ENCODE results near the gene ACSM5. TPM values are rescaled to one million over a fixed set of nuclear protein-coding genes. Genes with fewer than 3 reads are reported as not detected.
A peak's percentile ranks its signal among the peaks of the same experiment; 100 is the strongest.
"Not testable (repeated sequence)": the region's sequence is repeated elsewhere in the genome, so short reads cannot be mapped to it uniquely, and the experiment has no call there.

ACSM5 gene
- total and polyA plus RNA-seq, 4 donors: 1.6 to 9.4 (median 4.2) TPM

- H3K4me1 ChIP-seq (ENCODE audit: control insufficient read depth in 1 of 2, insufficient read depth in 2 of 2, low read length in 2 of 2); intact Hi-C loops (cut with DNase I); DNase-seq; H3K27ac ChIP-seq (ENCODE audit: low read depth in 1 of 2, low read length in 2 of 2); H3K4me3 ChIP-seq (ENCODE audit: low read length in 2 of 2); H3K36me3 ChIP-seq (ENCODE audit: control insufficient read depth in 1 of 2, insufficient read depth in 2 of 2, low read length in 1 of 2); H3K27me3 ChIP-seq (ENCODE audit: control insufficient read depth in 1 of 2, insufficient read depth in 2 of 2, low read length in 1 of 2); ATAC-seq (ENCODE audit: low FRiP score); H3K9me3 ChIP-seq (ENCODE audit: control insufficient read depth, low read length): not testable (repeated sequence)
- WGBS, 2 donors: 65 to 71% methylated on average over 5 of the region's 5 CpGs
Measured at GRCh38 chr16:20453633-20454032, 44.3 kb downstream of the ACSM5 start.

DNA sequence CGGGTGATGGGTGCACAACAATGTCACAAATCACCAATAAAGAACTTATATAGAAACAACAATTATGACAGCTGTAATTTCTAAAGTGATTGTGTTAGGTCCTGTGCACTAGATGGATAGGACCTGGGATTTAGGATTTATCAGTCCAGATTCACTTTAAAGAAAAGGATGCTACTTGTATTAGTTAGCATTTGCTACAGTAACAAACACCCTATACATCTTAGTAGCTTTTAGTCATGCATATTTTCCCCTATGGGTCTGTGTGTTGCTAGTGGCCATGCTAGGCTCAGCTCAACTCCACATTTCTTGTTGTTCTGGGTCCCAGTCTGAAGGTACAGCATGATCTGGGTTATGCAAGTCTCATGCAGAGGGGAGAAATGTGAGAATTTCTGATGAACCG is 49.9 kb downstream of the ACSM5 start:
- DNase-seq; H3K27ac ChIP-seq (ENCODE audit: low read depth in 1 of 2, low read length in 2 of 2); H3K9me3 ChIP-seq (ENCODE audit: control insufficient read depth, low read length); H3K36me3 ChIP-seq (ENCODE audit: control insufficient read depth in 1 of 2, insufficient read depth in 2 of 2, low read length in 1 of 2); ATAC-seq (ENCODE audit: low FRiP score); H3K27me3 ChIP-seq (ENCODE audit: control insufficient read depth in 1 of 2, insufficient read depth in 2 of 2, low read length in 1 of 2); H3K4me3 ChIP-seq (ENCODE audit: low read length in 2 of 2); H3K4me1 ChIP-seq (ENCODE audit: control insufficient read depth in 1 of 2, insufficient read depth in 2 of 2, low read length in 2 of 2); intact Hi-C loops (cut with DNase I): not testable (repeated sequence)
- 90 to 95% methylated on average over 2 of the region's 2 CpGs for WGBS, 2 donors

- intact Hi-C loops (cut with DNase I); DNase-seq: not testable (repeated sequence)
- 50 to 87% methylated on average over 3 of the region's 4 CpGs for WGBS, 2 donors
Measured at GRCh38 chr16:20460313-20460712, 51.0 kb downstream of the ACSM5 start.

GRCh38 chr16:20468954-20469353 is 59.6 kb downstream of the ACSM5 start:
- DNase-seq; H3K27ac ChIP-seq (ENCODE audit: low read depth in 1 of 2, low read length in 2 of 2); H3K4me1 ChIP-seq (ENCODE audit: control insufficient read depth in 1 of 2, insufficient read depth in 2 of 2, low read length in 2 of 2); H3K27me3 ChIP-seq (ENCODE audit: control insufficient read depth in 1 of 2, insufficient read depth in 2 of 2, low read length in 1 of 2); intact Hi-C loops (cut with DNase I); H3K4me3 ChIP-seq (ENCODE audit: low read length in 2 of 2); ATAC-seq (ENCODE audit: low FRiP score); H3K9me3 ChIP-seq (ENCODE audit: control insufficient read depth, low read length); H3K36me3 ChIP-seq (ENCODE audit: control insufficient read depth in 1 of 2, insufficient read depth in 2 of 2, low read length in 1 of 2): not testable (repeated sequence)

More at GRCh38 chr16:20460313-20460712, 51.0 kb downstream of the ACSM5 start:
- H3K36me3 ChIP-seq (ENCODE audit: control insufficient read depth in 1 of 2, insufficient read depth in 2 of 2, low read length in 1 of 2); H3K27ac ChIP-seq (ENCODE audit: low read depth in 1 of 2, low read length in 2 of 2); H3K4me3 ChIP-seq (ENCODE audit: low read length in 2 of 2); H3K4me1 ChIP-seq (ENCODE audit: control insufficient read depth in 1 of 2, insufficient read depth in 2 of 2, low read length in 2 of 2); ATAC-seq (ENCODE audit: low FRiP score); H3K27me3 ChIP-seq (ENCODE audit: control insufficient read depth in 1 of 2, insufficient read depth in 2 of 2, low read length in 1 of 2); H3K9me3 ChIP-seq (ENCODE audit: control insufficient read depth, low read length): not testable (repeated sequence)

GRCh38 chr16:20469930-20470329 is 60.6 kb downstream of the ACSM5 start:
- H3K36me3 ChIP-seq (ENCODE audit: control insufficient read depth in 1 of 2, insufficient read depth in 2 of 2, low read length in 1 of 2); intact Hi-C loops (cut with DNase I); H3K27me3 ChIP-seq (ENCODE audit: control insufficient read depth in 1 of 2, insufficient read depth in 2 of 2, low read length in 1 of 2); ATAC-seq (ENCODE audit: low FRiP score); H3K27ac ChIP-seq (ENCODE audit: low read depth in 1 of 2, low read length in 2 of 2); H3K4me1 ChIP-seq (ENCODE audit: control insufficient read depth in 1 of 2, insufficient read depth in 2 of 2, low read length in 2 of 2); H3K4me3 ChIP-seq (ENCODE audit: low read length in 2 of 2); DNase-seq; H3K9me3 ChIP-seq (ENCODE audit: control insufficient read depth, low read length): not testable (repeated sequence)
- 92 to 95% methylated on average over 2 of the region's 2 CpGs for WGBS, 2 donors

DNA sequence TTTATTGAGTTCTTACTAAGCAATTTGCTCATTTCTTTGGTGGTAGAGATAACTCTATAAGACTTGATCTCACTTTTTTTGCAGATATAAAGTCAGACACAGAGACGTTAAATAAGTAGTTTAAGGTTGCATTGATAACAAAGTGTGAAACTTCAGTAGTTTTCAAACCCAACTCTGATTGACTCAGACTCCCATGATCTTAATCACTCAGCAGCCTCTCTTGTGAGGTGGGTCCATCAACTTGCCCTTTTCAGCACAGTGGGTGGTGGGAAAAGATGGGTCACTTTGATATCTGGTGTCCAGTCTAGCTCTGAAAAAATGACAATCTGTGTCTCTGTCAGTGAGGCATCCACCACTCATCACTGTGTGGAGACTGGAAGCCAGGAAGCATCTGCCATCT is 61.4 kb downstream of the ACSM5 start:
- H3K27me3 ChIP-seq (ENCODE audit: control insufficient read depth in 1 of 2, insufficient read depth in 2 of 2, low read length in 1 of 2); H3K4me3 ChIP-seq (ENCODE audit: low read length in 2 of 2); ATAC-seq (ENCODE audit: low FRiP score); H3K36me3 ChIP-seq (ENCODE audit: control insufficient read depth in 1 of 2, insufficient read depth in 2 of 2, low read length in 1 of 2); intact Hi-C loops (cut with DNase I); H3K9me3 ChIP-seq (ENCODE audit: control insufficient read depth, low read length); H3K27ac ChIP-seq (ENCODE audit: low read depth in 1 of 2, low read length in 2 of 2); H3K4me1 ChIP-seq (ENCODE audit: control insufficient read depth in 1 of 2, insufficient read depth in 2 of 2, low read length in 2 of 2); DNase-seq: not testable (repeated sequence)
- 70 to 82% methylated on average over 1 of the region's 1 CpG for WGBS, 2 donors

GRCh38 chr16:20477188-20477744 is 67.9 kb downstream of the ACSM5 start:
- DNase-seq; H3K27me3 ChIP-seq (ENCODE audit: control insufficient read depth in 1 of 2, insufficient read depth in 2 of 2, low read length in 1 of 2); H3K27ac ChIP-seq (ENCODE audit: low read depth in 1 of 2, low read length in 2 of 2); H3K36me3 ChIP-seq (ENCODE audit: control insufficient read depth in 1 of 2, insufficient read depth in 2 of 2, low read length in 1 of 2); H3K4me3 ChIP-seq (ENCODE audit: low read length in 2 of 2); H3K9me3 ChIP-seq (ENCODE audit: control insufficient read depth, low read length); ATAC-seq (ENCODE audit: low FRiP score); intact Hi-C loops (cut with DNase I); H3K4me1 ChIP-seq (ENCODE audit: control insufficient read depth in 1 of 2, insufficient read depth in 2 of 2, low read length in 2 of 2): not testable (repeated sequence)
- 0 to 35% methylated on average over 1 to 2 of the region's 2 CpGs for WGBS, 2 donors

DNA sequence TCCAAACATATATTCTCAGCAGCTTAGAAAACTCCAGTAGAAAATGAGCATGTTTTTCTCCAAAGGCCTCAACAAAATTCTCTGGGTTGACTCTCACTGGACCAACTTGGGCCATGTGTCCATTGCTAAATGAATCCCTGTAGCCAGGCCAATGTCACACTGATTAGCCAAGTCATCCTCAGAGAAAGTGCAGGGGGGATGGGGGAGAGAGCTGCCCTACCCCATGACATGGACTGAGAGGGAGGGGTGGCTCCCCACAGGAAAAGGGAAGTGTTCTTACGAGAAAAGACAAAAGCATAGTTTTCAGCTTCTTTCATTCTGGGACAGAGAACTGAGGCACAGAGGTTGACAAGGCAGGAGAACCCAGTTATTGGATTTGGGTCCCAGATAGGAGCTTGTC is 74.7 kb downstream of the ACSM5 start:
- H3K4me3 ChIP-seq (ENCODE audit: low read length in 2 of 2); ATAC-seq (ENCODE audit: low FRiP score); H3K27me3 ChIP-seq (ENCODE audit: control insufficient read depth in 1 of 2, insufficient read depth in 2 of 2, low read length in 1 of 2); H3K36me3 ChIP-seq (ENCODE audit: control insufficient read depth in 1 of 2, insufficient read depth in 2 of 2, low read length in 1 of 2); H3K4me1 ChIP-seq (ENCODE audit: control insufficient read depth in 1 of 2, insufficient read depth in 2 of 2, low read length in 2 of 2); H3K9me3 ChIP-seq (ENCODE audit: control insufficient read depth, low read length); intact Hi-C loops (cut with DNase I); H3K27ac ChIP-seq (ENCODE audit: low read depth in 1 of 2, low read length in 2 of 2): not testable (repeated sequence)
- WGBS, 2 donors: 44 to 63% methylated on average over 1 of the region's 1 CpG
- DNase-seq: peak in 1 of 2 donors; percentile 43

- H3K4me1 ChIP-seq (ENCODE audit: control insufficient read depth in 1 of 2, insufficient read depth in 2 of 2, low read length in 2 of 2): no peaks in the 10 kb centered on the region
- H3K4me3 ChIP-seq (ENCODE audit: low read length in 2 of 2): no peak overlapping the region
- H3K9me3 ChIP-seq (ENCODE audit: control insufficient read depth, low read length): no peaks in the 10 kb centered on the region
- ATAC-seq (ENCODE audit: low FRiP score) (no peak), DNase-seq (no peak)
- H3K27me3 ChIP-seq (ENCODE audit: control insufficient read depth in 1 of 2, insufficient read depth in 2 of 2, low read length in 1 of 2): no peaks in the 10 kb centered on the region
- intact Hi-C loops (cut with DNase I): no loop called here
- no peaks in the 10 kb centered on the region for H3K36me3 ChIP-seq (ENCODE audit: control insufficient read depth in 1 of 2, insufficient read depth in 2 of 2, low read length in 1 of 2)
- H3K27ac ChIP-seq (ENCODE audit: low read depth in 1 of 2, low read length in 2 of 2): no peak overlapping the region
- 79 to 86% methylated on average over 1 of the region's 1 CpG for WGBS, 2 donors
Measured at GRCh38 chr16:20484726-20485125, 75.4 kb downstream of the ACSM5 start.
